Transverse colon (tissue), 3 donors: ENCODE data around the gene PCIF1.

Source experiments
- CTCF ChIP-seq, 5 experiments: fragments of 200-600 bp in 3 of 5; fragments of 450-650 bp in 2 of 5; sonication (generic) in 3 of 5; IDR thresholded peaks; 1 replicate in 2 of 5; 2 replicates in 3 of 5; pipeline ENCODE4 v1.5.1; 2016 to 2017; ENCODE audit warnings: antibody characterized with exemption in 5 of 5, inconsistent platforms in 3 of 5, mild to moderate bottlenecking in 2 of 5, moderate library complexity in 1 of 5
- POLR2A ChIP-seq: fragments of 450-650 bp; IDR thresholded peaks from one replicate; pipeline ENCODE4 v1.6.1; 2016; ENCODE audit warnings: antibody characterized with exemption, mild to moderate bottlenecking, moderate library complexity

GRCh38 chr20:45909817-45910669 lies 24.4 kb upstream of the PCIF1 start:
- TF ChIP-seq POLR2A (no peak), CTCF (IDR thresholded peaks at IDR 0.05) (no peak)
